ENCODE data around the gene H2AZ2.

Gene H2AZ2

GRCh38 chr7:44784364-44784763, 63.5 kb downstream of the H2AZ2 start:
- in situ Hi-C loops (cut with HindIII; ENCODE audit: low pct_unique_long_range_greater_than_20kb, low sequenced_read_pairs): no loop called here

GRCh38 chr7:44783407-44783806, 64.5 kb downstream of the H2AZ2 start:
- in situ Hi-C loops (cut with HindIII; ENCODE audit: low pct_unique_long_range_greater_than_20kb, low sequenced_read_pairs): no loop called here
- DNase-seq (ENCODE audit: low read depth in 1 of 2, low spot score in 1 of 2): no peak
- no peak for TF ChIP-seq JUND (IDR thresholded peaks at IDR 0.05; ENCODE audit: low read depth)

More at GRCh38 chr7:44784364-44784763, 63.5 kb downstream of the H2AZ2 start:
- no peak for TF ChIP-seq JUND (IDR thresholded peaks at IDR 0.05; ENCODE audit: low read depth)
- DNase-seq (ENCODE audit: low read depth in 1 of 2, low spot score in 1 of 2): no peak

- in situ Hi-C loops (cut with HindIII; ENCODE audit: low pct_unique_long_range_greater_than_20kb, low sequenced_read_pairs): no loop called here
- no peak for DNase-seq (ENCODE audit: low read depth in 1 of 2, low spot score in 1 of 2)
- TF ChIP-seq JUND (IDR thresholded peaks at IDR 0.05; ENCODE audit: low read depth): no peak
Observed at GRCh38 chr7:44782460-44782859, 65.4 kb downstream of the H2AZ2 start.
